Heart left ventricle (tissue), 16 donors: ENCODE results near the gene TSPAN7. TPM values are rescaled to one million over a fixed set of nuclear protein-coding genes. Genes with fewer than 3 reads are reported as not detected.

Source experiments
- ATAC-seq, 4 donors: fragments of 200-7000 bp; cut with Tn5 transposase; one replicate each; pipeline ENCODE4 v1.9.1; 2020 to 2022; ENCODE audit warnings: moderate library complexity in 4 of 4, mild to moderate bottlenecking in 3 of 4, moderate number of reproducible peaks in 1 of 4
- DNase-seq, 5 donors: peaks; one replicate each; pipeline ENCODE4 v3.0.0-alpha.2; 2020
- H3K27ac ChIP-seq, 12 donors: fragments of 200-600 bp; sonication (generic) in 4 of 12; one replicate each; pipeline versions ENCODE4 v1.5.0 to v1.8.0; 2016 to 2022; ENCODE audit warnings: mild to moderate bottlenecking in 2 of 12
- H3K27me3 ChIP-seq, 9 donors: fragments of 200-600 bp; sonication (generic) in 2 of 9; one replicate each; pipeline versions ENCODE4 v1.5.1 to v1.8.0; 2016 to 2022; ENCODE audit warnings: mild to moderate bottlenecking in 3 of 9
- H3K36me3 ChIP-seq, 9 donors: fragments of 200-600 bp; sonication (generic) in 2 of 9; one replicate each; pipeline versions ENCODE4 v1.5.0 to v1.8.0; 2018 to 2022; ENCODE audit warnings: mild to moderate bottlenecking in 2 of 9
- H3K4me1 ChIP-seq, 12 donors: fragments of 200-600 bp; sonication (generic) in 4 of 12; one replicate each; pipeline versions ENCODE4 v1.5.0 to v1.8.0; 2016 to 2022; ENCODE audit warnings: mild to moderate bottlenecking in 3 of 12
- H3K4me3 ChIP-seq, 12 donors: fragments of 200-600 bp; sonication (generic) in 4 of 12; one replicate each; pipeline versions ENCODE4 v1.5.0 to v1.8.0; 2017 to 2022; ENCODE audit warnings: mild to moderate bottlenecking in 9 of 12, moderate library complexity in 4 of 12
- H3K9me3 ChIP-seq, 12 donors: fragments of 200-600 bp; sonication (generic) in 4 of 12; one replicate each; pipeline versions ENCODE4 v1.5.0 to v1.8.0; 2016 to 2022; ENCODE audit warnings: mild to moderate bottlenecking in 1 of 12
- CTCF ChIP-seq, 12 donors: fragments of 200-600 bp; sonication (generic) in 4 of 12; IDR thresholded peaks; one replicate each; pipeline versions ENCODE4 v1.5.0 to v1.8.0; 2018 to 2022; ENCODE audit warnings: antibody characterized with exemption in 12 of 12, mild to moderate bottlenecking in 5 of 12
- POLR2A ChIP-seq, 2 donors: fragments of 450-650 bp; IDR thresholded peaks; one replicate each; pipeline ENCODE4 v1.6.1; 2017; ENCODE audit warnings: antibody characterized with exemption in 2 of 2, mild to moderate bottlenecking in 2 of 2, moderate library complexity in 2 of 2
- WGBS, 4 donors: extraction: QIAGEN DNeasy Blood & Tissue Kit in 2 of 4; methylation state at CpG; one replicate each; pipeline versions ENCODE4 v1.1.5 to v1.1.7; 2013 to 2018; 5-methylcytosine and 5-hydroxymethylcytosine counted together
- intact Hi-C, 10 donors: fragments of 100-400 bp; cut with DNase I; formaldehyde crosslinking; loops; one replicate each; pipeline versions ENCODE4 v1.11.1 to v1.14.2; 2022
- polyA plus RNA-seq, 2 donors: library from polyadenylated mRNA; stranded (reverse); fragments of 200-250 nt; gene quantifications; one replicate each; pipeline ENCODE4 v1.2.3, GENCODE V29; 2013
- total RNA-seq, 9 donors: library from RNA; depleted of rRNA in 2 of 9; stranded (reverse); fragments of >200 nt in 2 of 9; fragmentation: NEBNext Ultra II Directional in 3 of 9; extraction: Animal tissue kit (Norgen Biotek cat#: 25700) in 3 of 9; gene quantifications; one replicate each; pipeline versions ENCODE4 v1.1.0 to v1.2.4, GENCODE V29; 2016 to 2023
- donor health status: ischemic (EF 13 %, LVEDD 7.1; RV severe dilation, severe dysfunction).
- donor health status: healthy with polysubstance abuse.
- donor health status: DM: no; HTN: yes; CAD: no.
- donor health status: DM: no; HTN: no; CAD: no.
- donor health status: ischemic (EF 25% LVEDD 6.9; RV normal size, moderate dysfunction).
- donor health status: ischemic (EF 25% LVEDD 5.7; RV mildly dilated, moderate dysfunction).
- donor health status: healthy.
- donor health status: DM: yes; HTN: yes; CAD: no.
- donor health status: ischemic (EF 35%, LVEDD 5.7; RV mildly dilated, moderate dysfunction).
- donor health status: nonischemic (EF 11% LVEDD 7.7; RV severe dilation, severe dysfunction).
- donor health status: DM: yes; HTN: yes; CAD: no.
- donor health status: PGD.
- donor health status: ischemic (EF 29% LVEDD 5.4; RV normal size, mild dysfunction).
- donor health status: nonischemic (EF 23%, LVEDD 6.1; RV moderate dilation, normal function).

Gene TSPAN7
- total and polyA plus RNA-seq, 11 donors, result 9.1 to 48.5 (median 20.2) TPM

GRCh38 chrX:38692961-38693360, 131.6 kb downstream of the TSPAN7 start:
- no peak overlapping the region for H3K4me3 ChIP-seq
- no peak for TF ChIP-seq CTCF (IDR thresholded peaks at IDR 0.05)
- intact Hi-C loops, result no loop called here
- no peak overlapping the region for H3K27ac ChIP-seq
- H3K27me3 ChIP-seq, result peaks cover 0 to 20% (median 0%) of the 10 kb centered on the region in 9 donors
- H3K9me3 ChIP-seq, result no peaks in the 10 kb centered on the region
- H3K36me3 ChIP-seq, result no peaks in the 10 kb centered on the region
- DNase-seq (no peak), ATAC-seq (no peak)
- no peaks in the 10 kb centered on the region for H3K4me1 ChIP-seq

- ATAC-seq (no peak), DNase-seq (no peak)
- no peaks in the 10 kb centered on the region for H3K9me3 ChIP-seq
- H3K4me1 ChIP-seq, result peaks cover 0 to 2% (median 0%) of the 10 kb centered on the region in 12 donors
- intact Hi-C loops, result no loop called here
- 70 to 89% (median 76%) methylated on average over 5 of the region's 5 CpGs for WGBS, 4 donors
- H3K27ac ChIP-seq, result no peak overlapping the region
- TF ChIP-seq CTCF (IDR thresholded peaks at IDR 0.05), result no peak
- TF ChIP-seq POLR2A (IDR thresholded peaks at IDR 0.05), result no peak
- no peaks in the 10 kb centered on the region for H3K36me3 ChIP-seq
- peaks cover 0 to 20% (median 0%) of the 10 kb centered on the region in 9 donors for H3K27me3 ChIP-seq
- no peak overlapping the region for H3K4me3 ChIP-seq
Observed at GRCh38 chrX:38694394-38694793, 133.1 kb downstream of the TSPAN7 start.

GRCh38 chrX:38697461-38697860, 136.1 kb downstream of the TSPAN7 start:
- Histone ChIP-seq H3K4me1 (peaks cover 0 to 4% (median 0%) of the 10 kb centered on the region in 12 donors), H3K9me3 (no peaks in the 10 kb centered on the region), H3K36me3 (no peaks in the 10 kb centered on the region)

GRCh38 chrX:38699121-38699520, 137.8 kb downstream of the TSPAN7 start:
- no peaks in the 10 kb centered on the region for H3K36me3 ChIP-seq
- DNase-seq (no peak), ATAC-seq (no peak)
- H3K4me1 ChIP-seq, result peaks cover 0 to 4% (median 0%) of the 10 kb centered on the region in 12 donors
- H3K9me3 ChIP-seq, result no peaks in the 10 kb centered on the region
- H3K27me3 ChIP-seq, result peaks cover 0 to 14% (median 0%) of the 10 kb centered on the region in 9 donors
- no peak overlapping the region for H3K4me3 ChIP-seq
- WGBS, 4 donors, result 62 to 79% (median 71%) methylated on average over 3 of the region's 3 CpGs
- intact Hi-C loops, result no loop called here
- TF ChIP-seq POLR2A (IDR thresholded peaks at IDR 0.05) (no peak), CTCF (IDR thresholded peaks at IDR 0.05) (no peak)
- H3K27ac ChIP-seq, result no peak overlapping the region

More at GRCh38 chrX:38697461-38697860, 136.1 kb downstream of the TSPAN7 start:
- WGBS, 4 donors, result 84 to 95% (median 91%) methylated on average over 3 of the region's 3 CpGs
- H3K4me3 ChIP-seq, result no peak overlapping the region
- no peak for DNase-seq
- intact Hi-C loops, result no loop called here
- ATAC-seq, result no peak
- H3K27ac ChIP-seq, result no peak overlapping the region
- peaks cover 0 to 19% (median 0%) of the 10 kb centered on the region in 9 donors for H3K27me3 ChIP-seq
- no peak for TF ChIP-seq CTCF (IDR thresholded peaks at IDR 0.05)
- TF ChIP-seq POLR2A (IDR thresholded peaks at IDR 0.05), result no peak
